ENCODE measurements around the gene TRIM22. TPM values are rescaled to one million over a fixed set of nuclear protein-coding genes. Genes with fewer than 3 reads are reported as not detected.
"Not testable (repeated sequence)": the region's sequence is repeated elsewhere in the genome, so short reads cannot be mapped to it uniquely, and the experiment has no call there.

TRIM22 gene
- total RNA-seq, 1 experiment from 2014 or later = 24.1 TPM

DNA sequence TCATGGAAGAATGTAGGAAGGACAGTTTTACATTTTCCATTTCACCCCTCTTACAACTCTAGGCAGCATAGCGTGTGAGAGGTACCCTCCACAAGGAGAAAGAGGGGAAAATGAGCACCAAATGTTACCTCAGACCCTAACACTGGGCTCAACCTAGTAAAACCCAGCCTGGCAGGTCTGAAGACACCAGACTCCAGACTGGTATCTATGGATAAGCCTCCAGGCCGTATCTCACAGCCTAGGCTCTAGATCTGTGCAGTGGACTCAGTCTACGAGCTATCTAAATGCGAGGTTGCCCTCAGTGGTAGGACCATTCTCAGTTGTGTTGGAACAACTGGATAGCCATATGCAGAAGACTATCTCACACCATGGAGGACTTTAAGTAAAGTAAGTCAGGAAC, 15.2 kb upstream of the TRIM22 start:
- BruUV-seq (replicated peaks) = no TSS peak
- TF ChIP-seq, protein P1, sequence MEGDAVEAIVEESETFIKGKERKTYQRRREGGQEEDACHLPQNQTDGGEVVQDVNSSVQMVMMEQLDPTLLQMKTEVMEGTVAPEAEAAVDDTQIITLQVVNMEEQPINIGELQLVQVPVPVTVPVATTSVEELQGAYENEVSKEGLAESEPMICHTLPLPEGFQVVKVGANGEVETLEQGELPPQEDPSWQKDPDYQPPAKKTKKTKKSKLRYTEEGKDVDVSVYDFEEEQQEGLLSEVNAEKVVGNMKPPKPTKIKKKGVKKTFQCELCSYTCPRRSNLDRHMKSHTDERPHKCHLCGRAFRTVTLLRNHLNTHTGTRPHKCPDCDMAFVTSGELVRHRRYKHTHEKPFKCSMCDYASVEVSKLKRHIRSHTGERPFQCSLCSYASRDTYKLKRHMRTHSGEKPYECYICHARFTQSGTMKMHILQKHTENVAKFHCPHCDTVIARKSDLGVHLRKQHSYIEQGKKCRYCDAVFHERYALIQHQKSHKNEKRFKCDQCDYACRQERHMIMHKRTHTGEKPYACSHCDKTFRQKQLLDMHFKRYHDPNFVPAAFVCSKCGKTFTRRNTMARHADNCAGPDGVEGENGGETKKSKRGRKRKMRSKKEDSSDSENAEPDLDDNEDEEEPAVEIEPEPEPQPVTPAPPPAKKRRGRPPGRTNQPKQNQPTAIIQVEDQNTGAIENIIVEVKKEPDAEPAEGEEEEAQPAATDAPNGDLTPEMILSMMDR (IDR thresholded peaks at IDR 0.05; ENCODE audit: unreplicated experiment) = no peak
- intact Hi-C loops (cut with micrococcal nuclease) = no loop called here
- no peak for DNase-seq (ENCODE audit: unreplicated experiment)
- Mint-ChIP-seq H3K4me3 (ENCODE audit: unreplicated experiment) (no peak overlapping the region), H3K4me1 (ENCODE audit: insufficient read depth, unreplicated experiment) (no peaks in the 10 kb centered on the region), H3K36me3 (ENCODE audit: insufficient read depth, unreplicated experiment) (peaks cover 62% of the 10 kb centered on the region), H3K9me3 (ENCODE audit: unreplicated experiment) (no peaks in the 10 kb centered on the region), H3K27ac (ENCODE audit: low read depth, unreplicated experiment) (no peak overlapping the region), H3K27me3 (ENCODE audit: insufficient read depth, unreplicated experiment) (no peaks in the 10 kb centered on the region)
- ChIA-PET CTCF (interaction anchor here (0.6 to 0.8 kb wide), 2 partner anchors 9 to 37 kb away, joined by 3 to 4 read pairs; no protein-coding TSS in a partner anchor), POLR2A (no interaction called here)

- H3K27ac Mint-ChIP-seq (ENCODE audit: low read depth, unreplicated experiment) = no peak overlapping the region
- TF ChIP-seq, protein P1 (IDR thresholded peaks at IDR 0.05; ENCODE audit: unreplicated experiment) = no peak
- POLR2A ChIA-PET = interaction anchor here (1.1 kb wide), 1 partner anchor 82 kb away, joined by 3 read pairs; no protein-coding TSS in a partner anchor
- H3K9me3 Mint-ChIP-seq (ENCODE audit: unreplicated experiment) = no peaks in the 10 kb centered on the region
- no peaks in the 10 kb centered on the region for H3K27me3 Mint-ChIP-seq (ENCODE audit: insufficient read depth, unreplicated experiment)
- peaks cover 39% of the 10 kb centered on the region for H3K36me3 Mint-ChIP-seq (ENCODE audit: insufficient read depth, unreplicated experiment)
- BruUV-seq (replicated peaks) = no TSS peak
- H3K4me1 Mint-ChIP-seq (ENCODE audit: insufficient read depth, unreplicated experiment) = peaks cover 8% of the 10 kb centered on the region
- DNase-seq (ENCODE audit: unreplicated experiment) = no peak
- intact Hi-C loops (cut with micrococcal nuclease) = no loop called here
- CTCF ChIA-PET = interaction anchor here (1.3 to 1.4 kb wide), 2 partner anchors 31 to 73 kb away, joined by 3 to 5 read pairs; no protein-coding TSS in a partner anchor
- H3K4me3 Mint-ChIP-seq (ENCODE audit: unreplicated experiment) = no peak overlapping the region
Observed at GRCh38 chr11:5679811-5680210, 9.8 kb upstream of the TRIM22 start.

- CTCF ChIA-PET = interaction anchor here (0.7 to 2.0 kb wide), 4 partner anchors 18 to 122 kb away, joined by 3 to 8 read pairs (median 6); no protein-coding TSS in a partner anchor
- H3K27ac Mint-ChIP-seq (ENCODE audit: low read depth, unreplicated experiment); H3K4me1 Mint-ChIP-seq (ENCODE audit: insufficient read depth, unreplicated experiment); intact Hi-C loops (cut with micrococcal nuclease); H3K27me3 Mint-ChIP-seq (ENCODE audit: insufficient read depth, unreplicated experiment); BruUV-seq (replicated peaks); H3K9me3 Mint-ChIP-seq (ENCODE audit: unreplicated experiment); H3K4me3 Mint-ChIP-seq (ENCODE audit: unreplicated experiment); POLR2A ChIA-PET; DNase-seq (ENCODE audit: unreplicated experiment): not testable (repeated sequence)
- peaks cover 25% of the 10 kb centered on the region for H3K36me3 Mint-ChIP-seq (ENCODE audit: insufficient read depth, unreplicated experiment)
Observed at GRCh38 chr11:5682890-5683441, 6.6 kb upstream of the TRIM22 start.

- CTCF ChIA-PET = interaction anchor here (0.7 to 2.6 kb wide), 10 partner anchors 18 to 127 kb away, joined by 3 to 26 read pairs (median 8); no protein-coding TSS in a partner anchor
Observed at GRCh38 chr11:5683620-5684019, 6.0 kb upstream of the TRIM22 start.

DNA sequence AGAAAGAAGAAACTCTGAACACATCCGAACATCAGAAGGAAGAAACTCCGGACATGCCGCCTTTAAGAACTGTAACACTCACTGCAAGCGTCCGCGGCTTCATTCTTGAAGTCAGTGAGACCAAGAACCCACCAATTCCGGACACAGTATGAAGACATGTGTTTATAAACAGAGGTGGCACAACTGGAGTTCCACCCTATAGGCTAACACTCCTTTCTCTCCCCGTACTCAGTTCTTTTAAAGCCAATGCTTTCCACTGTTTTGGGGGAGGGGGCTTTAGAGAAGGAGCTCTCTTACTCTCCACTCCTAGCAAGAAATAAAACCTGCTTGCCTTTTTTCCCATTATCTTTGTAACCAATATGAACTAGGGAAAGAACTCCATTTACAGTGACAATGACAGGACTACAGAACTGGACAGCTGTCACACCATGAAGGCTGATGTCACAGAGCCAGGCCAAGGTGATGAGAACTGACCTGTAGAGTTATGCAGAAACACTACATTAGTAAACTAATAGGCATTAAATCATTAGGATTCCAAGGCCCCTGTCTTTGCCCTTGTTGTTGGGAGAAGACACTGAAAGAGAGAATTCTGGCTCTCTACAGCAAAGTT, 5.4 kb upstream of the TRIM22 start:
- TSS peak; percentile 93 for BruUV-seq (replicated peaks)
- Mint-ChIP-seq H3K27me3 (ENCODE audit: insufficient read depth, unreplicated experiment) (no peaks in the 10 kb centered on the region), H3K27ac (ENCODE audit: low read depth, unreplicated experiment) (peak overlapping the region; percentile 78), H3K4me3 (ENCODE audit: unreplicated experiment) (peak overlapping the region; percentile 81), H3K36me3 (ENCODE audit: insufficient read depth, unreplicated experiment) (peaks cover 14% of the 10 kb centered on the region), H3K4me1 (ENCODE audit: insufficient read depth, unreplicated experiment) (peaks cover 8% of the 10 kb centered on the region), H3K9me3 (ENCODE audit: unreplicated experiment) (no peaks in the 10 kb centered on the region)
- TF ChIP-seq, protein P1 (IDR thresholded peaks at IDR 0.05; ENCODE audit: unreplicated experiment) = no peak
- intact Hi-C loops (cut with micrococcal nuclease) = loop anchor here (1.0 to 2.0 kb wide), 4 partner anchors 28 to 125 kb away; partner anchors contain the start of genes OR52N2 and TRIM34
- no peak for DNase-seq (ENCODE audit: unreplicated experiment)
- ChIA-PET POLR2A (interaction anchor here (0.5 to 2.8 kb wide), 11 partner anchors 18 to 443 kb away, joined by 3 to 14 read pairs (median 4); partner anchors contain the start of gene TRIM6), CTCF (interaction anchor here (0.5 to 2.6 kb wide), 18 partner anchors 11 to 1776 kb away, joined by 3 to 26 read pairs (median 4); partner anchors contain the start of gene TRIM34)

More at GRCh38 chr11:5683620-5684019, 6.0 kb upstream of the TRIM22 start:
- Mint-ChIP-seq H3K4me3 (ENCODE audit: unreplicated experiment) (peak overlapping the region; percentile 81), H3K36me3 (ENCODE audit: insufficient read depth, unreplicated experiment) (peaks cover 19% of the 10 kb centered on the region), H3K27ac (ENCODE audit: low read depth, unreplicated experiment) (peak overlapping the region; percentile 78)
- not testable (repeated sequence) for H3K27me3 Mint-ChIP-seq (ENCODE audit: insufficient read depth, unreplicated experiment); H3K4me1 Mint-ChIP-seq (ENCODE audit: insufficient read depth, unreplicated experiment); H3K9me3 Mint-ChIP-seq (ENCODE audit: unreplicated experiment); BruUV-seq (replicated peaks); DNase-seq (ENCODE audit: unreplicated experiment)
- POLR2A ChIA-PET = interaction anchor here (0.5 to 2.8 kb wide), 4 partner anchors 63 to 443 kb away, joined by 3 to 14 read pairs (median 4); partner anchors contain the start of gene TRIM6
- intact Hi-C loops (cut with micrococcal nuclease) = loop anchor here (1.0 to 2.0 kb wide), 4 partner anchors 29 to 125 kb away; partner anchors contain the start of genes OR52N2 and TRIM34

Measured in MCF 10A (cell line).